Tibial nerve (tissue), 4 donors: ENCODE data around the gene STEAP1B.
"Not testable (repeated sequence)": the region's sequence is repeated elsewhere in the genome, so short reads cannot be mapped to it uniquely, and the experiment has no call there.

Experiments
- EP300 ChIP-seq, 2 donors: sonication (generic); formaldehyde crosslinking; IDR thresholded peaks; one replicate each; pipeline ENCODE4 v1.6.1; 2017; ENCODE audit warnings: antibody characterized with exemption in 2 of 2, mild to moderate bottlenecking in 1 of 2
- TF ChIP-seq, protein P1 (sequence below), 5 experiments: fragments of 200-600 bp in 3 of 5; fragments of 450-650 bp in 2 of 5; sonication (generic) in 3 of 5; IDR thresholded peaks; one replicate each; pipeline ENCODE4 v1.5.1; 2016 to 2019; ENCODE audit warnings: antibody characterized with exemption in 5 of 5, mild to moderate bottlenecking in 3 of 5, moderate library complexity in 2 of 5

DNA sequence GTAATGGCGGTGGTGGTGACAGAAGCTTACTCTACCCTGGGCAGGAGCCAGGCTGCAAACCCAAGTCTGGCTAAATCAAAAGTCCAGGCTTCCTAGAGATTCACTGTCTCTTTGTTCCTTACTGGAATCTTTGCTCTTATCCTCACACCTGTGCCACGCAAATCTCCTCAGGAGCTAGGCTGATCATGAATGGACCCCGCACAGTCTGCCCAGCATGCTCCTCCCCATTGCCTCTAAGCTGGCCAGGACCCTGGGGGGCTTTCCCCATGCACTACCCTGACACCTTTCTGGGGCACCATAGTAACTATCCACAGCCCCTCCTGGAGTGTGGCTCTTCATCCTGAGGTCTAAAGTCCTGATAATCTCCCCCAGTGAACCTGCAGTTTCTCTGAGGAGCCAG lies 7.3 kb upstream of the STEAP1B start:
- TF ChIP-seq, protein P1, sequence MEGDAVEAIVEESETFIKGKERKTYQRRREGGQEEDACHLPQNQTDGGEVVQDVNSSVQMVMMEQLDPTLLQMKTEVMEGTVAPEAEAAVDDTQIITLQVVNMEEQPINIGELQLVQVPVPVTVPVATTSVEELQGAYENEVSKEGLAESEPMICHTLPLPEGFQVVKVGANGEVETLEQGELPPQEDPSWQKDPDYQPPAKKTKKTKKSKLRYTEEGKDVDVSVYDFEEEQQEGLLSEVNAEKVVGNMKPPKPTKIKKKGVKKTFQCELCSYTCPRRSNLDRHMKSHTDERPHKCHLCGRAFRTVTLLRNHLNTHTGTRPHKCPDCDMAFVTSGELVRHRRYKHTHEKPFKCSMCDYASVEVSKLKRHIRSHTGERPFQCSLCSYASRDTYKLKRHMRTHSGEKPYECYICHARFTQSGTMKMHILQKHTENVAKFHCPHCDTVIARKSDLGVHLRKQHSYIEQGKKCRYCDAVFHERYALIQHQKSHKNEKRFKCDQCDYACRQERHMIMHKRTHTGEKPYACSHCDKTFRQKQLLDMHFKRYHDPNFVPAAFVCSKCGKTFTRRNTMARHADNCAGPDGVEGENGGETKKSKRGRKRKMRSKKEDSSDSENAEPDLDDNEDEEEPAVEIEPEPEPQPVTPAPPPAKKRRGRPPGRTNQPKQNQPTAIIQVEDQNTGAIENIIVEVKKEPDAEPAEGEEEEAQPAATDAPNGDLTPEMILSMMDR (IDR thresholded peaks at IDR 0.05): not testable (repeated sequence)
- TF ChIP-seq EP300 (IDR thresholded peaks at IDR 0.05): not testable (repeated sequence)
